HCT116 (cell line): ENCODE data around the gene CBFA2T3.

ENCODE experiments used
- CTCF ChIP-seq, 3 experiments: fragments of 200-600 bp in 1 of 3; sonication (generic) in 1 of 3; IDR thresholded peaks in 2 of 3; conservative IDR thresholded peaks in 1 of 3; 2 replicates each; pipeline ENCODE4 v1.5.1; 2012 to 2017; ENCODE audit warnings: low read depth in 2 of 3, low read length in 2 of 3, antibody characterized with exemption in 1 of 3, borderline replicate concordance in 1 of 3, control low read depth in 1 of 3, mild to moderate bottlenecking in 1 of 3, mixed read lengths in 1 of 3, mixed run types in 1 of 3, moderate library complexity in 1 of 3; ENCODE audit not compliant: insufficient read depth in 1 of 3
- EGR1 ChIP-seq: IDR thresholded peaks from 2 replicates; pipeline ENCODE4 v1.6.1; 2012; ENCODE audit warnings: low read depth
- EZH2phosphoT487 ChIP-seq: fragments of 200-600 bp; IDR thresholded peaks from 2 replicates; pipeline ENCODE4 v1.6.1; 2018; ENCODE audit warnings: antibody characterized with exemption, borderline replicate concordance
- MAX ChIP-seq: IDR thresholded peaks from 2 replicates; pipeline ENCODE4 v1.6.1; 2012
- POLR2A ChIP-seq: IDR thresholded peaks from 2 replicates; pipeline ENCODE4 v1.7.0; 2011; ENCODE audit warnings: borderline replicate concordance; ENCODE audit not compliant: insufficient read depth, insufficient read length; ENCODE audit errors: extremely low read depth
- RAD21 ChIP-seq: IDR thresholded peaks from 2 replicates; pipeline ENCODE4 v1.6.1; 2012; ENCODE audit warnings: low read depth, mild to moderate bottlenecking
- REST ChIP-seq: IDR thresholded peaks from 2 replicates; pipeline ENCODE4 v1.6.1; 2012; ENCODE audit warnings: low read depth
- SRF ChIP-seq: IDR thresholded peaks from 2 replicates; pipeline ENCODE4 v1.6.1; 2012; ENCODE audit warnings: low read depth

- TF ChIP-seq CTCF (IDR thresholded peaks at IDR 0.05 in 2 of 3, conservative IDR thresholded peaks at IDR 0.05 in 1 of 3; ENCODE audit: borderline replicate concordance in 1 of 3, insufficient read depth in 1 of 3, low read depth in 2 of 3, low read length in 2 of 3) (no peak), REST (no peak), EZH2phosphoT487 (no peak), POLR2A (no peak), MAX (no peak), RAD21 (no peak), EGR1 (no peak), SRF (no peak)
Observed at GRCh38 chr16:88919936-88920335, 57.1 kb downstream of the CBFA2T3 start.
